HepG2 (cell line): ENCODE data around the gene EVA1A. TPM values are rescaled to one million over a fixed set of nuclear protein-coding genes. Genes with fewer than 3 reads are reported as not detected.

Source experiments
- ATF7 ChIP-seq, 2 experiments: fragments of 450-650 bp in 1 of 2; sonication (generic) in 1 of 2; formaldehyde crosslinking in 1 of 2; IDR thresholded peaks; 2 replicates each; pipeline versions ENCODE4 v1.4.0 to v1.6.1; 2016 to 2020; ENCODE audit warnings: antibody characterized with exemption in 1 of 2, mild to moderate bottlenecking in 1 of 2, missing genetic modification reagents in 1 of 2
- CHD2 ChIP-seq: IDR thresholded peaks from 2 replicates; pipeline ENCODE4 v1.6.1; 2011; ENCODE audit warnings: low read depth, low read length, improper control_type of control experiment
- ELF3 ChIP-seq: IDR thresholded peaks from 2 replicates; pipeline ENCODE4 v1.6.1; 2016; ENCODE audit warnings: missing genetic modification reagents, missing compliant biosample characterization
- FLYWCH1 ChIP-seq: sonication (generic); formaldehyde crosslinking; IDR thresholded peaks from 2 replicates; pipeline ENCODE4 v1.8.1; 2023; ENCODE audit warnings: mild to moderate bottlenecking, missing genetic modification reagents
- FOXA3 ChIP-seq: IDR thresholded peaks from 2 replicates; pipeline ENCODE4 v1.6.1; 2016; ENCODE audit warnings: missing genetic modification reagents, missing compliant biosample characterization
- FOXJ3 ChIP-seq: sonication (generic); formaldehyde crosslinking; IDR thresholded peaks from 2 replicates; pipeline ENCODE4 v1.4.0; 2020; ENCODE audit warnings: missing genetic modification reagents, mild to moderate bottlenecking, borderline replicate concordance
- FOXK2 ChIP-seq: fragments of 450-650 bp; IDR thresholded peaks from 2 replicates; pipeline ENCODE4 v1.6.1; 2016
- PITX1 ChIP-seq: sonication (generic); formaldehyde crosslinking; IDR thresholded peaks from 2 replicates; pipeline ENCODE4 v1.5.1; 2020; ENCODE audit warnings: mild to moderate bottlenecking, missing genetic modification reagents
- RBM22 ChIP-seq: fragments of 200-400 bp; formaldehyde crosslinking; optimal IDR thresholded peaks from 2 replicates; pipeline ENCODE3; 2017; ENCODE audit warnings: mild to moderate bottlenecking, low read length, moderate library complexity
- SNAPC4 ChIP-seq: sonication (generic); formaldehyde crosslinking; IDR thresholded peaks from 2 replicates; pipeline ENCODE4 v1.4.0; 2020; ENCODE audit warnings: mild to moderate bottlenecking, missing genetic modification reagents
- TFE3 ChIP-seq: IDR thresholded peaks from 2 replicates; pipeline ENCODE4 v1.6.1; 2016
- ZBTB3 ChIP-seq: sonication (generic); formaldehyde crosslinking; IDR thresholded peaks from 2 replicates; pipeline ENCODE4 v1.4.0; 2020; ENCODE audit warnings: low read depth, mild to moderate bottlenecking, moderate library complexity, missing genetic modification reagents, borderline replicate concordance
- ZEB1 ChIP-seq: IDR thresholded peaks from 2 replicates; pipeline ENCODE4 v1.6.1; 2012; ENCODE audit warnings: mild to moderate bottlenecking, low read depth, inconsistent platforms; ENCODE audit not compliant: insufficient replicate concordance
- ZNF468 ChIP-seq: sonication (generic); formaldehyde crosslinking; IDR thresholded peaks from 2 replicates; pipeline ENCODE4 v1.8.0; 2022; ENCODE audit warnings: mild to moderate bottlenecking, moderate library complexity, missing genetic modification reagents
- ZNF556 ChIP-seq: sonication (generic); formaldehyde crosslinking; IDR thresholded peaks from 2 replicates; pipeline ENCODE4 v1.4.0; 2020; ENCODE audit warnings: mild to moderate bottlenecking, missing genetic modification reagents, borderline replicate concordance
- ZNF577 ChIP-seq: sonication (generic); formaldehyde crosslinking; IDR thresholded peaks from 2 replicates; pipeline ENCODE4 v1.4.0; 2020; ENCODE audit warnings: mild to moderate bottlenecking, low read depth, missing genetic modification reagents, borderline replicate concordance
- ZNF605 ChIP-seq: sonication (generic); formaldehyde crosslinking; IDR thresholded peaks from 2 replicates; pipeline ENCODE4 v1.8.0; 2022; ENCODE audit warnings: mild to moderate bottlenecking, missing genetic modification reagents
- ZNF703 ChIP-seq: sonication (generic); formaldehyde crosslinking; IDR thresholded peaks from 2 replicates; pipeline ENCODE4 v1.5.1; 2020; ENCODE audit warnings: missing genetic modification reagents, mild to moderate bottlenecking, moderate library complexity, borderline replicate concordance
- polyA plus RNA-seq, 8 experiments: library from polyadenylated mRNA; depleted of rRNA in 3 of 8; stranded (reverse) in 7 of 8; unstranded in 1 of 8; fragments of >200 nt; fragmentation: Illumina TruSeq in 4 of 8; extraction: Trizol in 4 of 8; gene quantifications; 2 replicates each; pipeline versions ENCODE4 v1.2.1 to v1.2.3, GENCODE V29; 2011 to 2016; ENCODE audit warnings: low read depth in 4 of 8, missing spikeins in 1 of 8, mixed read lengths in 1 of 8; ENCODE audit not compliant: insufficient read depth in 1 of 8
- total RNA-seq, 5 experiments: library from RNA; depleted of rRNA; stranded (reverse); fragments of >200 nt; fragmentation: Illumina TruSeq; extraction: Trizol; gene quantifications; 2 replicates each; pipeline ENCODE4 v1.2.3, GENCODE V29; 2016; ENCODE audit warnings: low read depth in 1 of 5
- TF ChIP-seq, protein P1 (sequence below): sonication (generic); formaldehyde crosslinking; IDR thresholded peaks from 2 replicates; pipeline ENCODE4 v1.4.0; 2020; ENCODE audit warnings: mild to moderate bottlenecking, missing genetic modification reagents

The EVA1A gene
- total and polyA plus RNA-seq, 2 of the 13 experiments (the other 11 are each of a cell fraction or from before 2014, with no cell fraction given) = 57.5 to 57.8 TPM

DNA sequence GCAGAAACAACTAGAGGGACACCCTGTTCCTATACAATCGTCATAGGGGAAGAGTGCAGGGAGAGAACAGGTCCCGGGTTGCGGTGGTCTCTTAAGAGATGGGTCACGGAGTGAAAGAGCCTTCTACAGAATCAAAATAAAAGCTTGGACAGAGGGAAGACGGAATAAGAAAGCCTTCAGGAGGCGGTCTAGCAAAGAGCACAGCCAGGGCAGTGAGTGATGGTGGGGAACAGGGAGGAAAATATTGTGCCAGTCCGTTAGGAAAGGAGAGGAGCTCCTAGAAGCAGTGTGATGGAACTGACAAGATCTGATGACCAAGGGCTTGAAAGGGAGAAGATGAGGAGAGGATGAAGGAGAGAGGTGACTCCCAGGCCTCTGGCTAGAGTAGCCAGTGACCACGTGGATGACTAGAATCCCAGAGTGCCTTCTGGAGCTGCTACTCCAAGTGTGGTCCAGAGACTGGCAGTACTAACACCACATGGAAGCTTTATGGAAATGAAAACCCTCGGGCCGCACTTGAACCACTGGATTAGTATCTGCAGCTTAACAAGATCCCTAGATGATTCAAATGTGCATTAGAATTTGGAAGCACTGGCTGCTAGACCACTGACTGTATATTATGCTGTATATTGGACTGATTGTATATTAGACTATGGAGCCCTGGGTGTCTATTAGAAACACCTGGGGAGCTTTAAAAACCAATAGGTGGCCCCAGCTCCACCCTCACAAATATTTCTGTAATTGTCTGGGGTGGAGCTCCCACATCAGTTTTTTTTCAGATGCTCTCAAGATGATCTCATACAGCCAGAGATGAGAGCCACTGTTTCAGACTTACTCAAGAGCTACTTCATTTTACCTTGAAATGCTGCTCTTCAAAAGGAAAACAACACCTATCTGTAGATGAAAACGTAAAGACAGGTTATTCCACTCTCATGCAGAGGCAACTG is 1.1 kb upstream of the EVA1A start (continued):
- TF ChIP-seq RBM22 = no peak
- TF ChIP-seq ELF3 (CRISPR knock-in tag) = peak; percentile 17; the same call in 1 of the 2 replicates
- TF ChIP-seq SNAPC4 (CRISPR knock-in tag) = no peak
- TF ChIP-seq TFE3 = no peak
- no peak for TF ChIP-seq FLYWCH1
- peak; percentile 30 for TF ChIP-seq ZEB1
- no peak for TF ChIP-seq ZNF703 (CRISPR knock-in tag)
- 0 out of 2 replicates have a peak, but pooled peaks have one; percentile 23 for TF ChIP-seq ZBTB3
- no peak for TF ChIP-seq ATF7 (IDR thresholded peaks at IDR 0.05)
- no peak for TF ChIP-seq ATF7 (CRISPR knock-in tag; IDR thresholded peaks at IDR 0.05)
- no peak for TF ChIP-seq ZNF577 (CRISPR knock-in tag)
- TF ChIP-seq PITX1 = 0 out of 2 replicates have a peak, but pooled peaks have one; percentile 31
- no peak for TF ChIP-seq CHD2
- TF ChIP-seq FOXK2 = no peak
- no peak for TF ChIP-seq ZNF556
- no peak for TF ChIP-seq ZNF605 (CRISPR knock-in tag)
- no peak for TF ChIP-seq ZNF468 (CRISPR knock-in tag)
- no peak for TF ChIP-seq FOXA3 (CRISPR knock-in tag)
- no peak for TF ChIP-seq FOXJ3
- TF ChIP-seq, protein P1, sequence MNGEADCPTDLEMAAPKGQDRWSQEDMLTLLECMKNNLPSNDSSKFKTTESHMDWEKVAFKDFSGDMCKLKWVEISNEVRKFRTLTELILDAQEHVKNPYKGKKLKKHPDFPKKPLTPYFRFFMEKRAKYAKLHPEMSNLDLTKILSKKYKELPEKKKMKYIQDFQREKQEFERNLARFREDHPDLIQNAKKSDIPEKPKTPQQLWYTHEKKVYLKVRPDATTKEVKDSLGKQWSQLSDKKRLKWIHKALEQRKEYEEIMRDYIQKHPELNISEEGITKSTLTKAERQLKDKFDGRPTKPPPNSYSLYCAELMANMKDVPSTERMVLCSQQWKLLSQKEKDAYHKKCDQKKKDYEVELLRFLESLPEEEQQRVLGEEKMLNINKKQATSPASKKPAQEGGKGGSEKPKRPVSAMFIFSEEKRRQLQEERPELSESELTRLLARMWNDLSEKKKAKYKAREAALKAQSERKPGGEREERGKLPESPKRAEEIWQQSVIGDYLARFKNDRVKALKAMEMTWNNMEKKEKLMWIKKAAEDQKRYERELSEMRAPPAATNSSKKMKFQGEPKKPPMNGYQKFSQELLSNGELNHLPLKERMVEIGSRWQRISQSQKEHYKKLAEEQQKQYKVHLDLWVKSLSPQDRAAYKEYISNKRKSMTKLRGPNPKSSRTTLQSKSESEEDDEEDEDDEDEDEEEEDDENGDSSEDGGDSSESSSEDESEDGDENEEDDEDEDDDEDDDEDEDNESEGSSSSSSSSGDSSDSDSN (CRISPR knock-in tag) = no peak
